Suprapubic skin (tissue), 3 donors: Measurements from ENCODE around the gene SLC13A1.

Experiments used
- EP300 ChIP-seq: sonication (generic); formaldehyde crosslinking; IDR thresholded peaks from one replicate; pipeline ENCODE4 v1.6.1; 2017; ENCODE audit warnings: antibody characterized with exemption
- POLR2A ChIP-seq, 2 donors: fragments of 450-650 bp; IDR thresholded peaks; one replicate each; pipeline ENCODE4 v1.6.1; 2017; ENCODE audit warnings: antibody characterized with exemption in 2 of 2, mild to moderate bottlenecking in 2 of 2, moderate library complexity in 2 of 2
- TF ChIP-seq, protein P1 (sequence below), 2 donors: fragments of 200-600 bp in 1 of 2; fragments of 450-650 bp in 1 of 2; sonication (generic) in 1 of 2; IDR thresholded peaks; one replicate each; pipeline ENCODE4 v1.5.1; 2016 to 2019; ENCODE audit warnings: antibody characterized with exemption in 2 of 2, mild to moderate bottlenecking in 1 of 2, moderate library complexity in 1 of 2

DNA sequence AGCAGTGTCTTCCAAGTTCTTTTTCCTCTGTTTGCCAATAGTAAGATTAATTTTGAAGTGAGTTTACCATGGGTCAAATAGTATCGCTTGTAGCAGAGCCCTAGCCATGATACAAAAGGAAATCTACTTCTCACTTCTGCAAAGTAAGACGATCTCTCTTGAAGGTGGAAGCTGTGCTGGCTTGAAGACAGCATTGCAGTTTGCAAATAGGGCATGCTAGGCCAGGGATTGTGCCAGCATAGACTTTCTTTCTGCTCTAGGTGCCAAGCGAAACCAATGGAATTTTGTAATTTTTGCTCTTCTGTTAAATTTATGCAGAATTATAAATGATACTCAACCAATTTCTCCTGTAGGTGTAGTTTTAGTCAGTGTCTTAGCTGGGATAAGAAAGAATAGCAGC, 74.5 kb downstream of the SLC13A1 start:
- TF ChIP-seq, protein P1, sequence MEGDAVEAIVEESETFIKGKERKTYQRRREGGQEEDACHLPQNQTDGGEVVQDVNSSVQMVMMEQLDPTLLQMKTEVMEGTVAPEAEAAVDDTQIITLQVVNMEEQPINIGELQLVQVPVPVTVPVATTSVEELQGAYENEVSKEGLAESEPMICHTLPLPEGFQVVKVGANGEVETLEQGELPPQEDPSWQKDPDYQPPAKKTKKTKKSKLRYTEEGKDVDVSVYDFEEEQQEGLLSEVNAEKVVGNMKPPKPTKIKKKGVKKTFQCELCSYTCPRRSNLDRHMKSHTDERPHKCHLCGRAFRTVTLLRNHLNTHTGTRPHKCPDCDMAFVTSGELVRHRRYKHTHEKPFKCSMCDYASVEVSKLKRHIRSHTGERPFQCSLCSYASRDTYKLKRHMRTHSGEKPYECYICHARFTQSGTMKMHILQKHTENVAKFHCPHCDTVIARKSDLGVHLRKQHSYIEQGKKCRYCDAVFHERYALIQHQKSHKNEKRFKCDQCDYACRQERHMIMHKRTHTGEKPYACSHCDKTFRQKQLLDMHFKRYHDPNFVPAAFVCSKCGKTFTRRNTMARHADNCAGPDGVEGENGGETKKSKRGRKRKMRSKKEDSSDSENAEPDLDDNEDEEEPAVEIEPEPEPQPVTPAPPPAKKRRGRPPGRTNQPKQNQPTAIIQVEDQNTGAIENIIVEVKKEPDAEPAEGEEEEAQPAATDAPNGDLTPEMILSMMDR (IDR thresholded peaks at IDR 0.05), result no peak
- no peak for TF ChIP-seq POLR2A (IDR thresholded peaks at IDR 0.05)
- no peak for TF ChIP-seq EP300
